ENCODE data around the gene RET.

- no peak for TF ChIP-seq CTCF (IDR thresholded peaks at IDR 0.05; ENCODE audit: low read depth, low read length)
- no peak for TF ChIP-seq EZH2phosphoT487 (IDR thresholded peaks at IDR 0.05; ENCODE audit: low read depth)
Observed at GRCh38 chr10:43032613-43033012, 44.3 kb upstream of the RET start.

All from OCI-LY3 (cell line).